Measurements from ENCODE around the gene CADM1. TPM values are rescaled to one million over a fixed set of nuclear protein-coding genes. Genes with fewer than 3 reads are reported as not detected.

The CADM1 gene
- total and polyA plus RNA-seq, 4 donors = 13.0 to 40.6 (median 28.9) TPM

- Histone ChIP-seq H3K4me3 (ENCODE audit: low read depth in 1 of 3, low read length in 3 of 3) (no peak overlapping the region), H3K27ac (ENCODE audit: low read depth in 1 of 2, low read length in 2 of 2) (no peak overlapping the region), H3K27me3 (ENCODE audit: control insufficient read depth in 4 of 4, insufficient read depth in 4 of 4, low read length in 3 of 4) (no peaks in the 10 kb centered on the region), H3K9me3 (ENCODE audit: control insufficient read depth in 4 of 4, low read length in 3 of 4) (no peaks in the 10 kb centered on the region), H3K36me3 (ENCODE audit: control insufficient read depth in 4 of 4, insufficient read depth in 3 of 4, low read depth in 1 of 4, low read length in 3 of 4) (no peaks in the 10 kb centered on the region), H3K4me1 (ENCODE audit: control insufficient read depth in 4 of 4, insufficient read depth in 4 of 4, low read length in 3 of 4) (peaks cover 5 to 33% (median 24%) of the 10 kb centered on the region in 4 donors), H3K9ac (ENCODE audit: low read depth in 1 of 2, low read length in 2 of 2) (no peak overlapping the region)
- TF ChIP-seq HNF4A (conservative IDR thresholded peaks at IDR 0.05) = no peak
- TF ChIP-seq YY1 (IDR thresholded peaks at IDR 0.05) = no peak
- no peak for TF ChIP-seq TAF1 (conservative IDR thresholded peaks at IDR 0.05)
- TF ChIP-seq FOXA1 (IDR thresholded peaks at IDR 0.05) = no peak
- TF ChIP-seq EGR1 (IDR thresholded peaks at IDR 0.05; ENCODE audit: low read depth in 2 of 2) = no peak
- TF ChIP-seq GABPA (IDR thresholded peaks at IDR 0.05 in 1 of 2, conservative IDR thresholded peaks at IDR 0.05 in 1 of 2) = no peak
- no peak for TF ChIP-seq CTCF (IDR thresholded peaks at IDR 0.05; ENCODE audit: low read depth, low read length, missing input control)
- TF ChIP-seq MAX (IDR thresholded peaks at IDR 0.05) = no peak
- TF ChIP-seq RXRA (IDR thresholded peaks at IDR 0.05) = no peak
- TF ChIP-seq ATF3 (IDR thresholded peaks at IDR 0.05) = no peak
- no peak for TF ChIP-seq HNF4G (IDR thresholded peaks at IDR 0.05)
- no peak for TF ChIP-seq SP1 (IDR thresholded peaks at IDR 0.05)
- no peak for DNase-seq (ENCODE audit: low spot score)
These were observed 48.2 kb downstream of the CADM1 start for GRCh38 chr11:115456019-115456418.

GRCh38 chr11:115455613-115456012 is 48.6 kb downstream of the CADM1 start:
- Histone ChIP-seq H3K27ac (ENCODE audit: low read depth in 1 of 2, low read length in 2 of 2) (no peak overlapping the region), H3K4me3 (ENCODE audit: low read depth in 1 of 3, low read length in 3 of 3) (no peak overlapping the region), H3K27me3 (ENCODE audit: control insufficient read depth in 4 of 4, insufficient read depth in 4 of 4, low read length in 3 of 4) (no peaks in the 10 kb centered on the region), H3K9me3 (ENCODE audit: control insufficient read depth in 4 of 4, low read length in 3 of 4) (no peaks in the 10 kb centered on the region), H3K4me1 (ENCODE audit: control insufficient read depth in 4 of 4, insufficient read depth in 4 of 4, low read length in 3 of 4) (peaks cover 5 to 33% (median 24%) of the 10 kb centered on the region in 4 donors), H3K9ac (ENCODE audit: low read depth in 1 of 2, low read length in 2 of 2) (no peak overlapping the region), H3K36me3 (ENCODE audit: control insufficient read depth in 4 of 4, insufficient read depth in 3 of 4, low read depth in 1 of 4, low read length in 3 of 4) (no peaks in the 10 kb centered on the region)
- DNase-seq (ENCODE audit: low spot score) = no peak
- no peak for TF ChIP-seq TAF1 (conservative IDR thresholded peaks at IDR 0.05)
- TF ChIP-seq YY1 (IDR thresholded peaks at IDR 0.05) = no peak
- TF ChIP-seq, protein P1, sequence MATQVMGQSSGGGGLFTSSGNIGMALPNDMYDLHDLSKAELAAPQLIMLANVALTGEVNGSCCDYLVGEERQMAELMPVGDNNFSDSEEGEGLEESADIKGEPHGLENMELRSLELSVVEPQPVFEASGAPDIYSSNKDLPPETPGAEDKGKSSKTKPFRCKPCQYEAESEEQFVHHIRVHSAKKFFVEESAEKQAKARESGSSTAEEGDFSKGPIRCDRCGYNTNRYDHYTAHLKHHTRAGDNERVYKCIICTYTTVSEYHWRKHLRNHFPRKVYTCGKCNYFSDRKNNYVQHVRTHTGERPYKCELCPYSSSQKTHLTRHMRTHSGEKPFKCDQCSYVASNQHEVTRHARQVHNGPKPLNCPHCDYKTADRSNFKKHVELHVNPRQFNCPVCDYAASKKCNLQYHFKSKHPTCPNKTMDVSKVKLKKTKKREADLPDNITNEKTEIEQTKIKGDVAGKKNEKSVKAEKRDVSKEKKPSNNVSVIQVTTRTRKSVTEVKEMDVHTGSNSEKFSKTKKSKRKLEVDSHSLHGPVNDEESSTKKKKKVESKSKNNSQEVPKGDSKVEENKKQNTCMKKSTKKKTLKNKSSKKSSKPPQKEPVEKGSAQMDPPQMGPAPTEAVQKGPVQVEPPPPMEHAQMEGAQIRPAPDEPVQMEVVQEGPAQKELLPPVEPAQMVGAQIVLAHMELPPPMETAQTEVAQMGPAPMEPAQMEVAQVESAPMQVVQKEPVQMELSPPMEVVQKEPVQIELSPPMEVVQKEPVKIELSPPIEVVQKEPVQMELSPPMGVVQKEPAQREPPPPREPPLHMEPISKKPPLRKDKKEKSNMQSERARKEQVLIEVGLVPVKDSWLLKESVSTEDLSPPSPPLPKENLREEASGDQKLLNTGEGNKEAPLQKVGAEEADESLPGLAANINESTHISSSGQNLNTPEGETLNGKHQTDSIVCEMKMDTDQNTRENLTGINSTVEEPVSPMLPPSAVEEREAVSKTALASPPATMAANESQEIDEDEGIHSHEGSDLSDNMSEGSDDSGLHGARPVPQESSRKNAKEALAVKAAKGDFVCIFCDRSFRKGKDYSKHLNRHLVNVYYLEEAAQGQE (IDR thresholded peaks at IDR 0.05) = no peak
- TF ChIP-seq FOXA1 (IDR thresholded peaks at IDR 0.05) = no peak
- TF ChIP-seq MAX (IDR thresholded peaks at IDR 0.05) = no peak
- TF ChIP-seq SP1 (IDR thresholded peaks at IDR 0.05) = no peak
- TF ChIP-seq CTCF (IDR thresholded peaks at IDR 0.05; ENCODE audit: low read depth, low read length, missing input control) = no peak
- no peak for TF ChIP-seq ATF3 (IDR thresholded peaks at IDR 0.05)
- no peak for TF ChIP-seq NR2F2 (IDR thresholded peaks at IDR 0.05)
- TF ChIP-seq FOXA2 (IDR thresholded peaks at IDR 0.05) = no peak
- TF ChIP-seq EGR1 (IDR thresholded peaks at IDR 0.05; ENCODE audit: low read depth in 2 of 2) = no peak
- no peak for TF ChIP-seq HNF4A (conservative IDR thresholded peaks at IDR 0.05)
- no peak for TF ChIP-seq JUND (IDR thresholded peaks at IDR 0.05)
- no peak for TF ChIP-seq RAD21 (IDR thresholded peaks at IDR 0.05)
- 91% methylated on average over 4 of the region's 4 CpGs for WGBS

All from liver (tissue), 9 donors.